Subcutaneous adipose tissue (tissue), 4 donors: ENCODE results near the gene DPF3. TPM values are rescaled to one million over a fixed set of nuclear protein-coding genes. Genes with fewer than 3 reads are reported as not detected.

Experiments
- total RNA-seq, 4 donors: library from RNA; depleted of rRNA; stranded (reverse); fragments of >200 nt; gene quantifications; one replicate each; pipeline ENCODE4 v1.1.0, GENCODE V29; 2016
- TF ChIP-seq, protein P1 (sequence below): fragments of 450-650 bp; IDR thresholded peaks from one replicate; pipeline ENCODE4 v1.5.1; 2016; ENCODE audit warnings: low read depth, mild to moderate bottlenecking, control low read depth, antibody characterized with exemption, moderate library complexity

The DPF3 gene
- total RNA-seq, 4 donors from 2014 or later: 0.33 to 6.8 TPM; not detected in 2

DNA sequence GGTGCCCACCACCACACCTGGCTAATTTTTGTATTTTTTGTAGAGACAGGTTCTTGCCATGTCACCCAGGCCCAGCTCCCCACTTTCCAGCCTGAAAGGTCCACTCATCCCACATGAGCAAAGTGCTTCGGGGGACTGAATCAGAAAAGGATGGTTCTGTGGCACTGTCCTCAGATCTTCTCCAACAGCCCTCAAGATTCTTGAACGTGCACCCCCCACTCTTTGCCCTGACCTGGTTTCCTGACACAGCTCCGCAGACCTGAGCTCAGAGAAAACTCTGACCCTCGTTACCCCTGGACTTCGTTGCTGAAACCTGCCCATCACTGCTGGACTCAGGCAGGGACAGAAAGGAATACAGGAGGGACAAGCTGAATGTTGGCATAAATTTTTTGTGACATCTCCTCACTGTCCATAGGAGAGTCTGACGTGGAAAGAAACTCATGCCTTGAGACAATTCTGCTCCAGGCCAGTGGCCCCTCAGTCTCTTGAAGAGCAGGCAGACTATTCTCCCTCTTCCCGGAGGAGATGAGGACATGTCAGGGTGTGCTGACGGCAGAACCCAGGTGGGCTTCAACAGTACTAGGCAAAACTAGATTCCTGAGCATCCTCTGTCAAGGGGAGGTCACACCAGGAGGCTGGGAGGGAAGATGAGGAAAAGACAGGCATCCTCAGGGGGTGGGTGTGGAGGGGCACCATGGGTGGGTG lies 149.3 kb downstream of the DPF3 start:
- TF ChIP-seq, protein P1, sequence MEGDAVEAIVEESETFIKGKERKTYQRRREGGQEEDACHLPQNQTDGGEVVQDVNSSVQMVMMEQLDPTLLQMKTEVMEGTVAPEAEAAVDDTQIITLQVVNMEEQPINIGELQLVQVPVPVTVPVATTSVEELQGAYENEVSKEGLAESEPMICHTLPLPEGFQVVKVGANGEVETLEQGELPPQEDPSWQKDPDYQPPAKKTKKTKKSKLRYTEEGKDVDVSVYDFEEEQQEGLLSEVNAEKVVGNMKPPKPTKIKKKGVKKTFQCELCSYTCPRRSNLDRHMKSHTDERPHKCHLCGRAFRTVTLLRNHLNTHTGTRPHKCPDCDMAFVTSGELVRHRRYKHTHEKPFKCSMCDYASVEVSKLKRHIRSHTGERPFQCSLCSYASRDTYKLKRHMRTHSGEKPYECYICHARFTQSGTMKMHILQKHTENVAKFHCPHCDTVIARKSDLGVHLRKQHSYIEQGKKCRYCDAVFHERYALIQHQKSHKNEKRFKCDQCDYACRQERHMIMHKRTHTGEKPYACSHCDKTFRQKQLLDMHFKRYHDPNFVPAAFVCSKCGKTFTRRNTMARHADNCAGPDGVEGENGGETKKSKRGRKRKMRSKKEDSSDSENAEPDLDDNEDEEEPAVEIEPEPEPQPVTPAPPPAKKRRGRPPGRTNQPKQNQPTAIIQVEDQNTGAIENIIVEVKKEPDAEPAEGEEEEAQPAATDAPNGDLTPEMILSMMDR: no peak

DNA sequence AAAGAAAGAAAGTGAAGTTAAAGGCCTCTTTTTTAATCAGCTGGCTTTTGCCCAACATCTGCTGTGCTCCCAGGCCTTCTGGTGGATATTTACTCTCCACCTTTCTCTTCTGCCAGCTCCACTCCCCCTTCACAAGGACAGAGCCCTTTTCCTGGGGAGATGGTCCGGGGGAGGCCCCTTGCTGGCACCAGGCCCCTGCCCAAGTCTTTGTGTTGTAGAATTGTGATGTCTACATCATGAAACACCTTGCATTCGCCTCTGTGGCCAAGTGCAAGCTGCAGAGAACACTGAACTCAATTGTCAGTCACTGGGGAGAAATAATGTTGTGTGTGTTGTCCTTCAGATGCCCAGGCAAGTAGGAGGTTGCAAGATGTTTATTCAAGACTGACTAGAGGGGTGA lies 150.3 kb downstream of the DPF3 start:
- TF ChIP-seq, protein P1: no peak

DNA sequence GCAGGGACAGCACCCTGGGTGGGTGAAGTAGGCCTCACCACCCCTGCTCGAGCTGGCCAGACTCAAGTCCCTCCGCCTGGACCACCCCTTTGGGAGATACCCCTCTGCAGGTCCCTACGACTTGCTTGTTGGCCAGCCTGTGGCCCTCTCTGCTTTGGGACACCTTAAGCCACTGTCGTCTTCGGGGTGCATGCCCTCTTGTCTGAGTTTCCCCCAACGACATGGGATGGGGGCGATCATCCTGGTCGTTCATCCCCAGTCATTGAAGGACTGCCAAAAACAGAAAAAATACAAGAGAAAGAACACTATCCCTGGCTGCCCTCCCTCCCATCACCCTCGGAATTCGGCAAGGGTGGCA lies 151.1 kb downstream of the DPF3 start:
- TF ChIP-seq, protein P1: no peak

- TF ChIP-seq, protein P1: no peak
These were observed 151.6 kb downstream of the DPF3 start for GRCh38 chr14:72742118-72742837.

DNA sequence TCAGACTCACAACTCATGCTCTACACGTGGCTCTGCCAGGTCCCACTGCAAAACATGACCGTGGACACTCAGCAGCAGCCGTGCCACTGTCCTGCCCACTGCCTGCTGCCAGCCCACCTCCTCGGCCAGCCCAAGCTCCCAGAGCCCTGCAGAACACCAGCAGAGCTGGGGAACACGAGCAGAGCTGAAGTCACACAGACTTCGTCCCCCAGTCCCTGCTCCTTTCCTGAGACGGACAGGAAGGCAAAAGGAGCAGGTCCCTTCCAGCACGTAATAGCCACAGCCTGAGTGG lies 152.1 kb downstream of the DPF3 start:
- TF ChIP-seq, protein P1: no peak

- TF ChIP-seq, protein P1: no peak
These were observed 152.7 kb downstream of the DPF3 start for GRCh38 chr14:72740966-72741825.

- TF ChIP-seq, protein P1: no peak
These were observed 153.4 kb downstream of the DPF3 start for GRCh38 chr14:72740504-72740961.
